IPS-18a (cell line): ENCODE data around the gene GALNT15.

ENCODE experiments used
- H3K27ac ChIP-seq: one replicate; pipeline ENCODE4 v1.5.1; 2013; ENCODE audit warnings: low read length
- H3K27me3 ChIP-seq: one replicate; pipeline ENCODE4 v1.6.1; 2013; ENCODE audit warnings: mild to moderate bottlenecking, low read length; ENCODE audit not compliant: control insufficient read depth, insufficient read depth
- H3K36me3 ChIP-seq: one replicate; pipeline ENCODE4 v1.6.1; 2013; ENCODE audit warnings: low read depth, low read length; ENCODE audit not compliant: control insufficient read depth
- H3K4me1 ChIP-seq: one replicate; pipeline ENCODE4 v1.6.1; 2013; ENCODE audit warnings: low read depth, low read length; ENCODE audit not compliant: control insufficient read depth
- H3K4me3 ChIP-seq: one replicate; pipeline ENCODE4 v1.5.1; 2013; ENCODE audit warnings: low read length
- H3K9ac ChIP-seq: one replicate; pipeline ENCODE4 v1.6.1; 2013; ENCODE audit warnings: mild to moderate bottlenecking, low read length, moderate library complexity
- H3K9me3 ChIP-seq: one replicate; pipeline ENCODE4 v1.6.1; 2013; ENCODE audit warnings: low read depth, low read length; ENCODE audit not compliant: control insufficient read depth

Gene GALNT15

GRCh38 chr3:16179771-16180736 lies 5.6 kb downstream of the GALNT15 start:
- Histone ChIP-seq H3K4me1 (peaks cover 4% of the 10 kb centered on the region), H3K27ac (no peak overlapping the region), H3K9ac (no peak overlapping the region), H3K27me3 (no peaks in the 10 kb centered on the region), H3K4me3 (no peak overlapping the region), H3K9me3 (no peaks in the 10 kb centered on the region), H3K36me3 (no peaks in the 10 kb centered on the region)

DNA sequence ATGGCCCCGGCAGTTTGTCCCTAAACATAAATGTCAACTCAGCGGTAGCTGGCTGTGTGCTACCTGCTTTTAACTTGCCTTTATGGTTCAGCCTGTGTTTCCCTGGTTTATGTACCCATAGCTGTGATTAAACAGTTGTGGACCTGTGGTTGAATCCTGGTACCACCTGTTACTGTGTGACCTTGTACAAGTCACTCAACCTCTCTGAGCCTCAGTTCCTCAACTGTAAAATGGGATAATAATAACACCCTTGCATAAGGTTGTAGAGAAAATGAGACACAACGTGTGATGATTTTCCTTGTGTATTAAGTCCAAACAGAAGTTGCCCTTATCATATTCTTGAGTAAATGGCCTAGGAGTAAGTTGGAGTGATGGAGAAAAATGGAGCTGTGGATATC lies 6.3 kb downstream of the GALNT15 start:
- H3K9me3 ChIP-seq: no peaks in the 10 kb centered on the region
- peaks cover 4% of the 10 kb centered on the region for H3K4me1 ChIP-seq
- H3K4me3 ChIP-seq: no peak overlapping the region
- no peaks in the 10 kb centered on the region for H3K27me3 ChIP-seq
- H3K36me3 ChIP-seq: no peaks in the 10 kb centered on the region
- no peak overlapping the region for H3K9ac ChIP-seq
- no peak overlapping the region for H3K27ac ChIP-seq

DNA sequence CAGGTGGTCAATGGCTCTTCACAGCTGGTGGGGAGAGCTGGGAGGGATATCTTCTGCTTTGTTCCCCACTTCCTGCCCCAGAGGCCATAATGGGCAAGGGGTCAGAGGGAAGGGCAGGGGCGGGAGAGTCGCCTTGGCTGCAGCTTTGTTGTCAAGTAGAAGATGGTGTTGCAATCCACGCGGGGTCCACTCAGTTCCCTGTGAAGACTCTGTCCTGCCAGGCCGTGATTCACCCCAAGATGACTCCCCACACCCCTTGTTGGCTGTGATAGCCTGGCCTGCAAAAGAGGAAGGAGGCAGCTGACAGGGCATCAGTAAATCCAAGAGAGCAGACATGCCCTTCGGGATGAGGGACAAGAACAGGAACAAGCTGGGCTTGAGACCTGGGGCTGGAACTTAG lies 6.9 kb downstream of the GALNT15 start:
- no peaks in the 10 kb centered on the region for H3K36me3 ChIP-seq
- H3K9me3 ChIP-seq: no peaks in the 10 kb centered on the region

GRCh38 chr3:16182183-16182582 lies 7.7 kb downstream of the GALNT15 start:
- Histone ChIP-seq H3K27ac (no peak overlapping the region), H3K36me3 (no peaks in the 10 kb centered on the region)

More for the DNA sequence above, 6.9 kb downstream of the GALNT15 start:
- Histone ChIP-seq H3K27me3 (no peaks in the 10 kb centered on the region), H3K9ac (no peak overlapping the region), H3K4me3 (no peak overlapping the region), H3K27ac (no peak overlapping the region), H3K4me1 (peaks cover 4% of the 10 kb centered on the region)

GRCh38 chr3:16182612-16183011 lies 8.1 kb downstream of the GALNT15 start:
- H3K27ac ChIP-seq: no peak overlapping the region
- no peaks in the 10 kb centered on the region for H3K36me3 ChIP-seq
- H3K4me1 ChIP-seq: peaks cover 4% of the 10 kb centered on the region

More at GRCh38 chr3:16182183-16182582, 7.7 kb downstream of the GALNT15 start:
- peaks cover 4% of the 10 kb centered on the region for H3K4me1 ChIP-seq
- H3K4me3 ChIP-seq: no peak overlapping the region
- no peak overlapping the region for H3K9ac ChIP-seq
- H3K9me3 ChIP-seq: no peaks in the 10 kb centered on the region
- H3K27me3 ChIP-seq: no peaks in the 10 kb centered on the region

DNA sequence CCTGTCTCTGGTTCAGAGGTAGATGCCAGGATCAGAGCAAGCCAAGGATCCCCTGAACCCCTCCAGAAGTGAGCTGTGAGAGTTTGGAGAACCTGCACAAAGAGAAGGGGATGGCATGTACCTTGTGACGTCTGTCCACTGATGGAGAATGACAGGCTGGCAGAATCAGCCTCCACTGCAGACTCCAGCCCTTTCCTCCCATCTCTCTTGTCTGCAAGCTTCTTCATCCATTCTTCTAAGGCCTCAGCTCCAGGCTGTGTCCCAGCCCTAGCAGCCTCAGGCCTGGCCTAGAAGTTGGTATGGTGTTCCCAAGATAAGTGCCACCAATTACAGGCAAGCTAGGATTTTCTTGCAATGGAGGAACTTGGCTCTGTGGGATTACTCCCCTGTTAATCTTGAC lies 8.6 kb downstream of the GALNT15 start:
- Histone ChIP-seq H3K9ac (no peak overlapping the region), H3K36me3 (no peaks in the 10 kb centered on the region), H3K27me3 (no peaks in the 10 kb centered on the region), H3K27ac (no peak overlapping the region), H3K9me3 (no peaks in the 10 kb centered on the region), H3K4me1 (peaks cover 4% of the 10 kb centered on the region), H3K4me3 (no peak overlapping the region)

More at GRCh38 chr3:16182612-16183011, 8.1 kb downstream of the GALNT15 start:
- Histone ChIP-seq H3K9me3 (no peaks in the 10 kb centered on the region), H3K27me3 (no peaks in the 10 kb centered on the region), H3K9ac (no peak overlapping the region), H3K4me3 (no peak overlapping the region)

DNA sequence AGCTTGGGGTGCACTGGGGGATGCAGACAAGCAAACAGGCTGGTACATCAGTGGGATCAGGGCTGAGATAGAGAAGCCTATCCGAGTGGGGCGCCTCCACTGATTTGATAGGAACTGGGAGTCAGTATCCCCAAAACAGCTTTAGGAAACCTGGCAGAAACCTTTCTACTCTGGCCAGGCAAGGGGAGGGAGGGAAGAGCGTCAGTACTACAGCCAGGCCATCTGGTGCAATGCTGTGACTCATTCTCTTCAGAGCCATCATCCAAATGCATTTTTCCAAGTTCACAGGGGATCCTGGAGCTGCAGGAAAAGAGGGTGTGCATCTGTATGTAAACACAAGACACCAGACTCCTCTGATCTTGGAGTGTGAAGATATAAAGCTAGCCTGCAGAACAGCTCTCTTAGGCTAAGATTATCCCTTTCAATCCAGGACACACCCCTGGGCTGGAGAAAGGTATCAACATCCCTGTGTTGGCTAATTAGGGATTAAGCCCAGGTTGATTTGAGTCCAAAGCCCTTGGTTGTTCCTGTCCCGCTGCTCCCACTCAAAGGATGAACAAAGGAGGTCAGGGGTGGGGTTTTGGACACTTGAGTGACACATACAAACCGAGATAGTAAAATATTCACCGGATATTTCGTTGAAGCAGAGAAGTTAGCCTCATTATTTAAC lies 9.3 kb downstream of the GALNT15 start:
- H3K9me3 ChIP-seq: no peaks in the 10 kb centered on the region
- H3K27me3 ChIP-seq: no peaks in the 10 kb centered on the region
- peaks cover 4% of the 10 kb centered on the region for H3K4me1 ChIP-seq
- no peak overlapping the region for H3K27ac ChIP-seq
- no peak overlapping the region for H3K9ac ChIP-seq
- H3K4me3 ChIP-seq: no peak overlapping the region
- no peaks in the 10 kb centered on the region for H3K36me3 ChIP-seq

GRCh38 chr3:16186086-16186485 lies 11.6 kb downstream of the GALNT15 start:
- no peak overlapping the region for H3K27ac ChIP-seq
- H3K4me1 ChIP-seq: peaks cover 4% of the 10 kb centered on the region
- no peak overlapping the region for H3K9ac ChIP-seq
- no peak overlapping the region for H3K4me3 ChIP-seq
- H3K36me3 ChIP-seq: no peaks in the 10 kb centered on the region
- no peaks in the 10 kb centered on the region for H3K27me3 ChIP-seq
- no peaks in the 10 kb centered on the region for H3K9me3 ChIP-seq

DNA sequence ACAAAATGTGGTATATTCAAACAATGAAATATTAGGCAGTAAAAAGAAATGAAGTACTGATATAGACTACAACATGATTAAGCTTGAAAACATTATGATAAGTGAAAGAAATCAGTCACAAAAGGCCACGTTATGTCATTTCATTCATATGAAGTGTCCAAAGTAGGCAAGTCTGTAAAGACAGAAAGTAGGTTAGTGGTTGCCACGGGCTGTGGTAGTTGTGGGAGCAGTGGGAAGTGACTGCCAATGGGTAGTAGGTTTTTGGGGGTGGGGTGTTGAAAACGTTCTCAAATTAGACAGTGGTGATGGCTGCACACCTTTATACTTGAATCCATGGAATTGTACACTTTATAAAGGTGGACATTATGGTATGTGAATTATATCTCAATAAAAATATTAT lies 12.1 kb downstream of the GALNT15 start:
- Histone ChIP-seq H3K36me3 (no peaks in the 10 kb centered on the region), H3K4me1 (no peaks in the 10 kb centered on the region), H3K9me3 (no peaks in the 10 kb centered on the region), H3K27me3 (no peaks in the 10 kb centered on the region), H3K4me3 (no peak overlapping the region), H3K9ac (no peak overlapping the region), H3K27ac (no peak overlapping the region)

GRCh38 chr3:16187213-16187790 lies 12.8 kb downstream of the GALNT15 start:
- Histone ChIP-seq H3K4me1 (no peaks in the 10 kb centered on the region), H3K27me3 (no peaks in the 10 kb centered on the region), H3K27ac (no peak overlapping the region), H3K36me3 (no peaks in the 10 kb centered on the region), H3K9me3 (no peaks in the 10 kb centered on the region), H3K9ac (no peak overlapping the region), H3K4me3 (no peak overlapping the region)

- H3K27ac ChIP-seq: no peak overlapping the region
- H3K4me3 ChIP-seq: no peak overlapping the region
- no peak overlapping the region for H3K9ac ChIP-seq
- H3K9me3 ChIP-seq: no peaks in the 10 kb centered on the region
- H3K27me3 ChIP-seq: no peaks in the 10 kb centered on the region
- H3K36me3 ChIP-seq: no peaks in the 10 kb centered on the region
- H3K4me1 ChIP-seq: no peaks in the 10 kb centered on the region
Observed at GRCh38 chr3:16188071-16188470, 13.6 kb downstream of the GALNT15 start.
